NCI-H2029 treated with DMSO at 0.1 percent for 48 hours (cell line): ENCODE results near the gene KBTBD12.
A peak's percentile ranks its signal among the peaks of the same experiment; 100 is the strongest.
"Not testable (repeated sequence)": the region's sequence is repeated elsewhere in the genome, so short reads cannot be mapped to it uniquely, and the experiment has no call there.

Experiments
- DNase-seq: peaks from one replicate; lab custom pipeline; 2025; lab: John Stamatoyannopoulos, UW

Gene KBTBD12

GRCh38 chr3:127915115-127915936 lies at the start of gene KBTBD12:
Gene KBTBD12, plus strand, starts transcription at chr3:127915232. Its CDS starts 7,830 bp downstream, at chr3:127923062.
- peak; percentile 39 for DNase-seq

DNA sequence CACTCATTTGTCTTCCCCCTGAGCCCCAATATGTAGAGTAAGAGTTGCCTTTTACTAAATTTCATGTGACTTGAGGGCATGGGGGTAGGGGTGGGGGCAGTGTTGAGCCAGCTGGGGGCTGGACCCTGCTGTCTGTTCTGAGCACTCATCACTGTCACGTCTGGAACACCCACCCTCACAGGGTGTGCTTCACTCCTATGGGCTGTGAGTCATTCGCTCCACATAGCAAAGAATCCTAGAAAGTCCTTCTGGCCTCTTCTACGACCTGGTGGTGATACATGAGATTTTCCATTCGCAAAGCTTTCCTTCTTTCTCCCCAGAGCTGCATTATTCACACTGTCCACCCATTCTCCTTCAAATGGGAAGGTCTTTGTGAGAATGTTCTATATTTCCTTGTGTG lies 49.1 kb upstream of the KBTBD12 start:
- DNase-seq: no peak

- no peak for DNase-seq
Observed at GRCh38 chr3:127867412-127867811, 47.6 kb upstream of the KBTBD12 start.

DNA sequence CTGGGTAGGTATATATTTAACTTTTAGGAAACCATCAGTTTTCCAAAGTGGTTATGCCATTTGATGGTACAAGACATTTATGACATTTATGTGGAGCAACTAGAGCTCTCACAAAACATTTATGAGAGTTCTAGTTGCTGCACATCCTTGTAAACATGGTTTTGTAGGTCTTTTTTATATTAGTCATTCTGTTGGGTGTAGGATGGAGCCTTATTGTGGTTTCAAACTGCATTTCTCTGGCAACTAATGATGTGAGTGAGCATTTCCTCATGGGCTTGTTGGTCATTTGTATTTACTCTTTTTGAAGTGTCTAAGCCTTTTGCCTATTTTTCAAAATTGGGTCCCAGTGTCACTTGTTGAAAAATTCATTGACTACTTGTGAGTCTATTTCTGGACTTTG lies 47.0 kb upstream of the KBTBD12 start:
- no peak for DNase-seq

GRCh38 chr3:127870156-127870555 lies 44.9 kb upstream of the KBTBD12 start:
- DNase-seq: no peak

- not testable (repeated sequence) for DNase-seq
Observed at GRCh38 chr3:127874097-127874496, 40.9 kb upstream of the KBTBD12 start.

- DNase-seq: no peak
Observed at GRCh38 chr3:127881586-127881985, 33.4 kb upstream of the KBTBD12 start.

- no peak for DNase-seq
Observed at GRCh38 chr3:127884041-127884440, 31.0 kb upstream of the KBTBD12 start.

DNA sequence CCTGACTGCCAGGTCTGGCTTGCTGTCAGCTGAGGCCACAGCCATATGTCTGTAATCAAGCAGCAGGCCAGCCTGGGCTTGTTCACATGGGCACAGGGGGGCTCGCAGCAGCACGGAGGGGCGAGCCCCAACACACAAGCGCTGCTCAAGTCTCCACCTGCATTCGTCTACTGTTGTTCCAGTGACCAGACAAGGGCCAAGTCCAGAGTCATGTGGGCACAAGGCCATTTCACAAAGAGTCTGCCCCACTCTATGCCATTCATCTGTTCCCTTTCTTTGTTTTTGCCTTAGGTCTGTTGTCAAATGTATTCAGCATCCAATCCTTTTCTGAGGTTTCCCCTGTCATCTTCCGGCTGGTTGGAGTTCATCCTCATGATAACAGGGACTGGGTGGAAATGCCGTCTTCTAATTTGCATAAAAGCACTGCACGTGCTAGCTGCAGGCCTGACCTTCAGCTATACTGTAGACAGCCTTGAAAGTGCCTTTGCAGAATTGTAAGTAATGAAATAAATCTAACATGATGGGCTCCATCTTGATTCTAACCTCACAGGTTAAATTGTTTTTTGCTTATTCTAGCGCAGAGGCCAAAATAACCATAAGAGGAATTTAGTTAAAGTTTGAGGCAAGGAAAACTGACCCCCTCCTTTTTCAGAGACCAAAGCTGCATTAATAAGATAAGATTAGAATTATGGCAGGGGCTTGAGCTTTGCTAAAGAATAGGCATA lies 28.6 kb upstream of the KBTBD12 start:
- no peak for DNase-seq

DNA sequence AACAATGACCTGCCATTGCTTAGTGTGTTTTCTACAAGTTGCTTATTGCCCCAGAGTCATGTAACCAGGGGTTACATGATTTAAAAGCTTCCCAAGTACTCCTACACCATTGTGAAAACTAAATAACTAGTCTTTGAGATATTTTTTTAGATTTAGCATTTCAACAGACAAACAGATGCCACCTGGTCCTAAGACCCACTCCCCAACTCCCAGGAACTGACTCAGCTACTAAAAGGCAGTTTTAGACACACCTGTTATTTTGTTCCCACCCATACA lies 28.1 kb upstream of the KBTBD12 start:
- no peak for DNase-seq

DNA sequence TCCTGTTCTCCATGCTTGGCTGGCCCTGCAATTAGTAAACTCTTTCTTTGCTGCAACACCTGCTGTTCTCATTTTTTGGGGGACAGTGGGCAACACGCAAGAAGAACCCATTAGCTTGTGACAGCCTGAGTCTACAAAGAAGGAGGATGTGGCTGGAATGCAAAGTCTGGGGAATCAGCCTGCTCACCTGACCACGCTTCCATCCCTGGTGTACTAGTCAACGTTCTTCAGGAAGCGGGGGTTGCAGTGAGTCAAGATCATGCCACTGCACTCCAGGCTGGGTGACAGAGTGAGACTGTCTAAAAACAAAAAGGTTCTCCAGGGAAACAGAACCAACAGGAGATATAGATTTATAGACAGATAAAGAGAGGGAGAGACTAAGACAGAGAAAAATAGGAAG lies 27.7 kb upstream of the KBTBD12 start:
- DNase-seq: no peak

- DNase-seq: no peak
Observed at GRCh38 chr3:127888156-127888555, 26.9 kb upstream of the KBTBD12 start.

DNA sequence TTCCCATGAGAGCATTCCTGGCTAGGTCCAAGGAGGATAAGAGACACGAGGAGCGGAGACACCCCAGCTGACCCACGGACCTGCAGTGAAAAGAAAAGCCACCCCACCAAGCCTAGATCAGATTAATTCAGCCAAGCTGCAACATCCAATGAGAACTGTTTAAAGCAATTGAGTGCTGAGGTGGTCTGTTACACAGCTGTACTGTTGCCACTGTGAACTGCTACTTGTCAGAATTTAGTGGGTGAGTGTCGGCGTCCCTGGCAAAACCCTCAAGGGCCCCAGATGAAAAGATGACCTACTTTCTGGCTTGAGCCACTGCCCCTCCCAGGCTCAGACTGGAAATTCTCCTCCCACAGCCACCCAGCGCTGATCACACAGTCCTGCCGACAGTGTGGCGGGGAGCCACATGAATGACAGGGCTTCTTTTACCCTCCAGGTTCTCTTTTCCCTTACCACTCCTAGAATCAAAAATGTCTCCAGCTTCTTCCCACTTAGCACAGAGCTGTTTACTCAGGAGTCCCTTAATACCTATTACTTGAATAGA lies 26.4 kb upstream of the KBTBD12 start:
- no peak for DNase-seq

- DNase-seq: no peak
Observed at GRCh38 chr3:127889461-127889863, 25.6 kb upstream of the KBTBD12 start.

DNA sequence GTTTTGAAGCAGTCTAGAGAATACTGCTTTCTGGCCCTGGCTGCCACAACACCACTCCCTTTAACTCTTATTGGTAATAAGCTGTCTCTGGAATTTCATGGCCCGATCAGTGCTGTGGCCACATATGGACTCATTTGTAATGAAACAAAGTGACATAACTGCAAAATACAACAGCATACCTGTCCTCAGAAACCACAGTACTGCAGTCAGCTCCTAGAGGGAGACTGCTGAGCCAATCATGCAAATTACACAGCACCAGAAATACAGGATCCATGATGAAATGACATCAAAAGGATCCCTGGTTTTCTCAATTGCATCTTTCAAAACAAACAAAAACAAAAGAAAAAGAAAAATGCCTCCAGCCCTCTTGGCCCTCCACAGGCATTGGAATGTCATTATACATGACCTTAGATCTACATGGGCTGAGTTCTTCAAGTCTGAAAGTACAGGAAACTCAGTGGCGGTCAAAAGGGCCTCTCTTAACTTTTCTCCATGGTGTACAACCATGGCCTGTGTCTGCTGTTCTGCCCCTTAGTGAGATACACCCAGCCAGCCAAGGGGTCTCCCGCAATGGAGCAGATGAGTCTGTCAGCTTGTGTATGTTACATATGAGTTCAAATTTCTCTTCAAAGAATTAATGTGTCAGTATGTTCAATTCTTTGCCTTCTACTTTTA lies 24.9 kb upstream of the KBTBD12 start:
- DNase-seq: no peak

GRCh38 chr3:127890651-127891290 lies 24.3 kb upstream of the KBTBD12 start:
- DNase-seq: not testable (repeated sequence)

GRCh38 chr3:127894481-127894880 lies 20.6 kb upstream of the KBTBD12 start:
- no peak for DNase-seq

- DNase-seq: no peak
Observed at GRCh38 chr3:127899200-127899599, 15.8 kb upstream of the KBTBD12 start.

- DNase-seq: no peak
Observed at GRCh38 chr3:127899766-127900165, 15.3 kb upstream of the KBTBD12 start.

- no peak for DNase-seq
Observed at GRCh38 chr3:127900536-127900935, 14.5 kb upstream of the KBTBD12 start.

DNA sequence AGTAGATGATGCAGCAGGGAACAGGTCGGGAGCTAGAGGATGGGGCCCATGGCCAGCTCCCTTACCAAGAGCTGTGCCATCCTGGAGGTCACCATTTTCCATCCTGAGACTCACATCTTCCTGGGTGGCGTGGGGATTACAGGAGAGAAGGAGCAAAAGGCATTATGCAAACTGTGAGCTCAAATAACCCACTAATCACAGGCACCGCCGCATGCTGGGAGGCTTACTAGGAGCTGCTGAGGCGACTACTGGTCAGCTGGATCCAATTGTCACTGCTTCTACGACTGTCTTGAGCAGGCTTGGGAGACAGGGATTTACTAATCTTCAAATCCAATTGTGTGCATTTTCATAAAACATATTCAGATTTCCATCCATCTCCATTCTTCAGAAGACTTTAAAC lies 12.5 kb upstream of the KBTBD12 start:
- DNase-seq: no peak
